ENCODE data around the gene SRPX. TPM values are rescaled to one million over a fixed set of nuclear protein-coding genes. Genes with fewer than 3 reads are reported as not detected.
A peak's percentile ranks its signal among the peaks of the same experiment; 100 is the strongest.

SRPX gene, protein sequence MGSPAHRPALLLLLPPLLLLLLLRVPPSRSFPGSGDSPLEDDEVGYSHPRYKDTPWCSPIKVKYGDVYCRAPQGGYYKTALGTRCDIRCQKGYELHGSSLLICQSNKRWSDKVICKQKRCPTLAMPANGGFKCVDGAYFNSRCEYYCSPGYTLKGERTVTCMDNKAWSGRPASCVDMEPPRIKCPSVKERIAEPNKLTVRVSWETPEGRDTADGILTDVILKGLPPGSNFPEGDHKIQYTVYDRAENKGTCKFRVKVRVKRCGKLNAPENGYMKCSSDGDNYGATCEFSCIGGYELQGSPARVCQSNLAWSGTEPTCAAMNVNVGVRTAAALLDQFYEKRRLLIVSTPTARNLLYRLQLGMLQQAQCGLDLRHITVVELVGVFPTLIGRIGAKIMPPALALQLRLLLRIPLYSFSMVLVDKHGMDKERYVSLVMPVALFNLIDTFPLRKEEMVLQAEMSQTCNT
- total RNA-seq: 43.2 and 51.5 TPM in 2 replicates
- polyA plus RNA-seq (2012): 38.5 TPM

DNA sequence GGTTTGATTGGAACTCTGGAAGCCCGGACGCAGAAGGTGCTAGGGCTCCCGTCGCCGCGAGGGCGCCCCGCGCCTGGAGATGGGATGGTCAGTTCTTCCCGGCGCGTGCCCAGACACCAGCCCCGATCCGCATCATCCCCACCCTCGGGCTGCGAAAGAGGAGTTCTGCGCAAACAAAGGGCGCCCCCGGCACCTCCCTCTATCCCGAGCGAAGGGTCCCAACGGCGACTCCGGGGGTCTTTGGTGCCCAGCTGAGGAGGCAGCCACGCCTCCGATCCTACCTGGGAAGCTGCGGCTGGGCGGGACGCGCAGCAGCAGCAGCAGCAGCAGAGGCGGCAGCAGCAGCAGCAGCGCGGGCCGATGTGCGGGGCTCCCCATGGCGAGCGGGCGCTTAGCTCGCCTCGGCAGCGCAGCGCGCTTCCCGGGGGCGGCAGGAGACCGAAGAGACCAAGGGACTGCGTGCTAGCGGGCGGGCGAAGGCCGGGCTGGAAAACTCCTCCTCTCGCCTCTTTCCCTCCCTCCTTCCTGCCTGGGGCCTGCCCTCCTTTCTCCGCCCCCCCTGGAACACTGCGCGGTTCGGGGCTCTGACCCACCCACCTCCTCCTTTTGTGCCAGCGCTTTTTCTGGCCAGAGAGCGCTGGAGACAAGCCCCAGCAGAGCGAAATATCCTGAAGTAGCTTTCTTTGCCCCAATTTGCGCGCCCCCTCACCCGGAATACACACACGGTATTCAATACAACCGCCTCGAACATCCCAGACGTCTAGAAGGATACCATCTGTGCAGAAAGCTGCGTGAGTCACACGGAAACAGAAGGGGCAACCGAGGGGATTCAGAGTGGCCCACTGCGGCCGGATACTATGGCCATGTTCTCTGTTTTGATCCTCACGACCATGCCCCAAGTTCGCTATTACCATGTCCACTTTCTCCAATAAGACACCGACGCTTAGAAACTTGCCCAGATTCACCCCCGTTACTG, at the start of gene SRPX:
SRPX (minus strand) TSS at position 457 of the 976 bp plus-strand sequence; CDS start at position 378, 79 bp downstream.
- peak; percentile 46 for DNase-seq (ENCODE audit: low read depth)

DNA sequence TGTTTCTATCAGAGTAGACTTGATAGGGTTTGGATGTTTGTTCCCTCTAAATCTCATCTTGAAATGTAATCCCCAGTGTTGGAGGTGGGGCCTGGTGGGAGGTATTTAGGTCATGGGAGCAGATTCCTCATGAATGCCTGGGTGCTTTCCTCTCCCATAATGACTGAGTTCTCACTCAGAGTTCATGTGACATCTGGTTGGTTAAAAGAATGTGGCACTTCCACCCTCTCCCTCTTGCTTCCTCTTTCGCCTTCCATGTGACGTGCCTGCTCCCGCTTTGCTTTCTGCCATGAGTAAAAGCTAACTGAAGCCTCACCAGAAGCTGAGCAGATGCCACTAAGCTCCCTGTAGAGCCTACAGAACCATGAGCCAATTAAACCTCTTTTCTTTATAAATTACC, 47.3 kb upstream of the SRPX start:
- no peak for DNase-seq (ENCODE audit: low read depth)

DNA sequence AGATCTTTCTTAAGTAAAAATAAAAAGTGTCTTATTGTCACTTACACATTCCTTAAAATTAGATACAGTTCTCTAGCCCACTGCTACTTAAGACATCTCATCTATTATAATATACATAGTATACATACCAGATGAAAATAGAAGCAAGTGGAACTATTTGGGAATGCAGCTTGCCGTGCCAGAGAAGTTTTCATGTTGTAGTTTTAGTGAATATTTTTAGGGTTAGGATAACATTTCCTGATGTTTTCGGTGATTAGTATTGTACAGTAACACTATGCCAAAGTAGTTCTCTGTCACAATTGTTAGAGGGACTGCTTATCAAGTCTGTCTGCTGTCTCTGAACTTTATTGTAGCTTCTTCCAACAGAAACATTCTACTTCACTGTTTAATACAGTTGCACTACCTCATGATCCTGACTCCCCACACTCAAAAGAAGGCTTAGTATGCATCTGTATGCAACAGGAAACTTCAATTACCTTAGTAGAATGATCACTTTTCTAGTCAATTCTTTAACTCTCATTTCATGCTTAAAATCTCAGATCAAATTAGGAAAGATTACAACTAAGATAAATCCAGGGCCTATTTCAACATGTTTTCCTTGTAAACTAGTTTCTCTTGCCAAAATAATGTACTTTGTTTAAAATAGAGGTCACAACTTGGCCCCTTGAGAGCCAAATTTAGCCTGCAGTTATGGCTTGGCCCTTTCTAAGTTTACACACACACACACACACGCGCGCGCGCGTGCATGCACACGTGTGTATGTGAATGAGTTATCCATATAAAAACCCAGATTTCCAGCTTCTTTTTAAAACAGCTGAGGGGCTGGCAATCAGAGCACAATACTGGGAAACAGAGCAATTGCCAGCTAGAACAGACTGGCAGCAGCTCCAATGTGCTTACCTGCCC, 42.3 kb upstream of the SRPX start:
- no peak for DNase-seq (ENCODE audit: low read depth)

DNA sequence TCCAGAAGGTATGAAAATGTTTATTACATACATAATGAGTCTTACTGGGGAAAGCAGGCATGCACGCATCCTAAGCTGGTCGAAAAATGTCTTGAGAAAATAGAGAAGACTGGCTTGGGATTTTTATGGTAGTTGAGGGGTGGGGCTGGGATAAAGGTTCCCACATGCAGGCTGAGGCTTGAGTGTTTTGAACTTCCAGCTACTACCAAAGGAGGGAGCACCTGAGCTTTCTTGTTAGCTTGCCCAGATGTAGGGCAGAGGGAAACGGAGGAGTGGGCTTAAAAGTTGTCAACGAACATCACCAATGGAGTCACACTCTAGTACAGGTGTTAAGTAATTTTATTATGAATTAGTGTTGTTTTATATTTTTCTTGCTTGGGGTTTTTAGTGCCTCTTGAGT, 39.6 kb upstream of the SRPX start:
- DNase-seq (ENCODE audit: low read depth): no peak

DNA sequence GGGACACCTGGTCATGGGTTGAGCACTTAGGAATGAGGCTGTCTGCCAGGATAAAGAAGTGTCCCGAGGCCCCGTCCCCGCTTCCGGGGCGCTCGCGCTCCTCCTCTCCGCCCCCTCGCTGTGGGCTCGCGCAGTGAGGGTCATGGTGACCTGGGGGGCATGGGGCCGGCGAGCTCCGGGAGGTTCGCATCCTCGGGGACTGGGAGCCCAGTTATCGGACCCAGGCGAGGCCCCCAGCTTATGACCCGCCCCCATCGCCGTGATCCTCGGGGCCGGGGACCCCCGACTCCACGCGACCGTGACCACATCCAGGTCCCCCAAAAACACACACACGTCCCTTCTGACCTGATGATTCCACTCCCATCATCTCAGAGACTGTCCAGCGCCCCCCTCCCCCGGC, 35.3 kb upstream of the SRPX start:
- no peak for DNase-seq (ENCODE audit: low read depth)

DNA sequence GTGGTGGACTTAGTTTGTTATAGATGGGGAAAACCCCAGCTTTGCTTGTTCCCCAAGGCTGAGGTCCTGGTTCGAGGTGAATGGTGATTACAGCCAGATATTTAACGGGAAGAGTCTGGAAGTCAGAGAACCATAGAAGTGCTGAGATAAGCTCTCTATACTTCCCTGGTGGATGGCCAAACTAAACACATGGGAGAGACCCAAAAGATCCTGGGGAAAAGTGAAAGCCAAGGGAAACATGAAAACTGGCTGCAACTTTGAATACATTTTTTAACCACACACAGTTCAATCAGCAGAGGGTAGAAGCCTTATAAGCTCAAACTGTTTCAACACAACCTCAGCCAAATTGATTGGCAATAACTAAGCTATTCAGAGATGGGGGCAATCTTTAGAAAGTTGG, 29.3 kb upstream of the SRPX start:
- DNase-seq (ENCODE audit: low read depth): no peak

DNA sequence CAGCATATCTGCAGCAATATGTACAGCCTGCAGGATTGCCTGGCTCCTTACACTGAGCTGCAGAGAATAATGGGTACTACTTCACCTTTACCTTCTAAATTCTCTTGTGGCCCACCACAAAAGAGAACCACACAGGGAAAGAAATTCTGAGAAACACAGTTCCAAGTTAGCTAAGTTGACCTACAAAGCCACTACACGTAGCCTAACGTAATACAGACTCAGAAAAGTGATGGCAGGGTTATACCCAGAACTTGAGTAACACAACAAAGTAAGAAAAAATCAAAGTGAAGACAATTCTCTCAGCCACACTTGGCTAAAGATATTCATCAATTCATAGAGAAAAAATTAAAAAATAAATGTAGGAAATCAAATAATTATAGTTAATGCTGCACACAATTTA, 26.4 kb upstream of the SRPX start:
- DNase-seq (ENCODE audit: low read depth): no peak

DNA sequence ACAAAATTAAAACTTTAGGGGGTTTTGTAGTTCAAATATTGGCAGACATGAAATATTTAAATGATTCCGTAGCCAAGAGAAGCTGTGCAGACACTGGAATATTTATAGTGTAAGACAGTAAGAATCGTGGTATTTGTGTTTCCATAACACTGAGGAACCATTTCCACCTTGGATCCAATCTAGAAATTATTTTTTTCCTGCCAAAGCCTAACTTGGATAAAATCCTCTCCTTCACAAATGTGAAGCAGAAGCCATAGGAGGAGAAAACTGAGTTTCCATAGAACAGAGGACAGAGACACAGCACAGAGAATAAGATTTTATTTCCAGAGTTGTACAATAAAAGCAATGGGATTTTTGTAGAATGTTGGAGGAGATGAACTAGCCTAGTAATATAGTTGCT, 19.9 kb upstream of the SRPX start:
- DNase-seq (ENCODE audit: low read depth): no peak

DNA sequence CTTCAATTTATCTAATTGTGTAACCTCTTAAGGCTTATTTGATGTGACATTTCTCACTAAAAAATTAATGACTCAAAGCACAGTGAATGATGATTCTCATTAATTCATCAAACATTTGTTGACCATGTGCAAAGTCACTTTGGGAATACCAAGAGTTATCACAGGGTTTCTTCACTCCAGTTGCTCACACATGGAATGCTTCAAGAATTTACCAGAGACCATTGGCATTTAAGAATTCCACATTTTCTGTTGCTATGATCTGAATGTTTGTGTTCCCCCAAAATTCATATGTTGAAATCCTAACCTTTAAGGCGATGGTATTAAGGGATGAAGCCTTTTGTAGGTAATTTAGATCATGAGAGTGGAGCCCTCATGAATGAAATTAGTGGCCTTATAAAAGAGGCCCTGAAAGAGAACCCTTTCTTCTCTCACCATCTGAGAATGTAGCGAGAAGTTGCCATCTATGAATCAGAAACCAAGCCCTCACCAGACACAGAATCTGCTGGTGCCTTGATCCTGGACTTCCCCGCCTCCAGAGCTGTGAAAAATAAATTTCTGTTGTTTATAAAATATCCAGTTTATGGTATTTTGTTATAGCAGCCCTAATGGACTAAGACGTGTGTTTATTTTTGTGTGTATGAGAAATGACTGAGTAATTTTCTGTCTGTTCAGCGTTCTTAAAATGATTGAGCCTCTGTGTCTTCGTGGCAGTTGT, 16.4 kb upstream of the SRPX start:
- peak; percentile 55 for DNase-seq (ENCODE audit: low read depth)

DNA sequence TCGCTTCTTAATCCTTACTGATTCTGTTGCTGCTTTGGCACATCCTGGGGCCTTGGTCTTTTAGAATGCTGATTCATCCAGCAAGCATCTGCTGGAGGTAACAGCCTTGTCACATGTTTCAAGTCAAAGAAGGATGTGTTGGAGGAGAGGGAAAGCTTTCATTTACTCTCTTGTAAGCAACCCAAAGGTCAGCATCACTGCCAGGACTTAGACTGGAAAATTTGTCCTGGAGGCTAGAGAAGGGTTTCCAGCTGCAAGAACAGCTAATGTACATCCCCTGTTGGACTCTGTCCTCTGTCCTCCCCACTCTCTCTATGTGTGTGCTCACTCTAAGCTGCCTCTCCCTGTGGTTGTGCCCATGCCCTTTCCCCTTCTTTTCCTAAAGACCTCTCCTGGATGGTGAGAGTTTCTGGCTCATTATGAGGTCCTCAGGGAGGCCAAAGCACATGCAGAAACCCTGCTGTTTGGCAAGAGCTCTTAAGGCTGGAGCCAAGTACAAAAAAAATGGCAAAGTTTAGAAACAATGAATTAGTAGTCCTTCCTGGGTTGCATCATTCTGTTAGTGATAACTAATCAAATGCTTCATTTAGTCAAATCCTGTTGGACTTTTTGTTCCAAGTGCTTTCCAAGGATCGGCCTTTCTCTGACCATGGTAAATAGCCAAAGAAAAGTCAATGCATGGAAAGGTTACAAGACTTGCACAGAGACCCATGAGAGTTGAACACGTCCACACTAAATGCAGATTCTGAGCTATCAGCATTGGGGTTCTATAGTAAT, 13.4 kb upstream of the SRPX start:
- DNase-seq (ENCODE audit: low read depth): peak; percentile 73

DNA sequence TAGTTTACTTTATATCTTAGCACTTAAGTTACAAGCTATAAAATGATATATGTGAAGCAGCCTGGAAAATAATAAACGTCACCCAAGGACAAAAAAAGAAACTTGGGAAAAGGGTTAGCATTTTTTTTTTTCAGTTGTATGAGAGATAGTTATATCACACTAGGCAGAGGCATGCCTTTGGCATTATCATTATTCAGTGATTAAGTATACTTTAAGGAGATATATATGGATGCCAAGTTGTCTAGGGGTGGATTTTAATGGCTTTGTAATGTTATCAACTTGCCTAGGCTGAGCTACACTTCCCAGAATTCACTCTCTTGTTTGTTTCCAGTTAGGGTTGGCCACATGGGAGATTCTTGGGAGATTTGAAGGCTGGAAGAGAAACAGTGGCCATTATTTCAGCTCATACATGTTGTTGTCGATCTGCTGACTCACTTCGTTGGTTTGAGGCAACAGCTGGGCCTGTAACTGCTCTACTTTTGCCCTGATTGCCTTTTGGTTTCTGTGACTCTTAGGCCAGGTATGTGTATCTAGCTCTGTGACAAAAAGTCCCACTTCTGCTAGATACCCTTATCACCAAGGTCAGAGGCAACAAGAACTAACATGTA, 11.5 kb upstream of the SRPX start:
- DNase-seq (ENCODE audit: low read depth): peak; percentile 85

DNA sequence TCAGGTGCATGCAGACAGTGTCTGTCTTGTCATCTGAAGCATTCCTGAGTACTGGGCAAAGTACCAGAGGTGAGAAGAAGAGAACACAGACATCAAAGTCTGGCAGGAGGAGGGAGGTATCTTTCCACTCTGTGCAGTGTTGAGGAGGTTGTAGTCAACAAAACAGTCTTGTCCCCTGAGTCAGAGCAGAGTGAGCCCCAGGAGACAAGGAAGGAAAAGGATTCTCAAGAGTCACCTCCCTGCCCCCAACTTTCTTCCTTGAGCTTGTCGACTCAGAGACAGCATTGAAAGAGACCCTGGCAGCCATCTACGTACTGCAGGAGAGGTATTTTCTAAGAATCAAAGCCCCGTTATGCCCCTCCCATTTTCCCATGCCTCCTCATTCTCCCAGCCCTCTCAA, 4.4 kb upstream of the SRPX start:
- DNase-seq (ENCODE audit: low read depth): no peak

DNA sequence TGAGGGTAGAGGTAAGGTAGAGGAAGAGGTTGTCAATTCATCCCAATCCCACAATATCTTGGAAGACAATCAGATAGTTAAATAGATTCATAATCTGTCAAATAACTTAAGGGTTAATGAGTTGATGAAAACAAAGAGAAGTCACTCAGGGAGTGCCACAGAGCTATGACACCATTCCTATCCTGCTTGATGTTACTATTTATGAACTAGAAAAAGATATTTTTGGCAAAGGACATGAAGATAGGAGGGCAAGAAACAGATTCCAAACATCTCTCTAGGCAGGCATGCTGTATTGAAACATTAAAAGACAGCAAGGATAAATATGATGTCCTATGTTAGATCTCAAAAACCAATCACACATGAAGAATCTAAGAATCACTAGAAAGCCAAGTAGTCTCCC, 3.5 kb upstream of the SRPX start:
- DNase-seq (ENCODE audit: low read depth): no peak

DNA sequence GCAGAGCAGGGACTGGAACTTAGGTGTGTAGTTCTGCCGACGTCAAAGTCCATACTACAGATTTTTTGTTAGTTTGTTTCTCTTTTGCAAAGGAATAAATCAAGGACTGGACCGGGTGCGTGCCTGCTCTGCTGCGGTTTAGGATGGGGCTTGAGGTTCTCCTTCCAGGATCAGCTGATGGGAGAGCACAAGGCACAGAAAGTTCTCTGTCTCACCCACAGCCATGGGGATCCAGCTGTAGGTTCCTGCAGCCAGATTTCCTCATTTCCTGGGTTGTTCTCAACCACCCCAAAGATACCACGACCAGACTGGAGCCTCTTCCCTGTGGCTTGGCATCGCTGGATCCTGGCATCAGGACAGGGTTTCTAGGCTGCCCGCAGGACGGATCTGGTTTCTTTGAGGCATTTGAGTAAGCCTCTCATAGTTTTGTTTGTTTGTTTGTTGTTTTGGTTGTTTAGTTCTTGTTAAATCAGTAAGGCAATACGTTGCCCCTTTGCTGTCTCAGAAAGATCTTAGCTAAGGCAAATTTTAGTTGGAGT, 789 bp upstream of the SRPX start:
- DNase-seq (ENCODE audit: low read depth): no peak

DNA sequence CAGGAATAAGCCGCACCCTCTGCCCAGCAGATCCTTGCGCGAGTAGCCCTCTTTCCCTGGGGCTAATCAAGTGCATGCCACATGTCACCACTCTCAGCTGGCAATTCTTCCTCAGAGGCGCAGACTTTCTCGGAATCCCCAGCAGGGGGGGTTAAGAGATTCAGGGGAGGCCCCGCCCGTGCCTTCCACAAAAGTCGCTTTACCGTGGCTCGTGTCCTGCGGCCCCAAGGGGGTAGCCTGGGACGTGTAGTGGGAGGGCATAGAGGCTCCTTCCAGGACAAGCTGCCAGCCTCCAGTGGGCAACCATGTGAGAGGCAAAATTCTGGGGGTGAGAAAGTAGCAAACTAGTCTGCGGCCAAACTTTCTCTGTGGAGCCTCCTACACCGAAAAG, 652 bp downstream of the SRPX start:
- DNase-seq (ENCODE audit: low read depth): peak; percentile 82

DNA sequence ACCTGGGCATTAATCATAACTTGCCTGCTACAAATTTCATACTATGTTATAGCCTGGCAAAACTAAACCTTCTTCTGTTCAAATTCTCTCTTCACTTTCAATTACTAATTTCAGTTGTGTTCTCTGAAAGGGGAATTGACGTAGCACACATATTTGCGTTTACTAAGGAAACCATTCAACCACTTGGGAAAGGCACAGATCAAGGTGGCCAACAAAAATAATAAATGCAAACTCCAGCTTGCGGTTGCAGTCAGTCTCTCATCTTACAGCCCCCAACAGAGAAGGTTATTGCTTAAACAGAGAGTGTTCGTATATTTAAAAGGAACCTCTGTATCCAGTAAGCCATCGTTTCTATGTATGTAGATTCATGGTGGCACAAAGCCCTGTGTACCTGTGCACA, 4.0 kb downstream of the SRPX start:
- DNase-seq (ENCODE audit: low read depth): no peak

DNA sequence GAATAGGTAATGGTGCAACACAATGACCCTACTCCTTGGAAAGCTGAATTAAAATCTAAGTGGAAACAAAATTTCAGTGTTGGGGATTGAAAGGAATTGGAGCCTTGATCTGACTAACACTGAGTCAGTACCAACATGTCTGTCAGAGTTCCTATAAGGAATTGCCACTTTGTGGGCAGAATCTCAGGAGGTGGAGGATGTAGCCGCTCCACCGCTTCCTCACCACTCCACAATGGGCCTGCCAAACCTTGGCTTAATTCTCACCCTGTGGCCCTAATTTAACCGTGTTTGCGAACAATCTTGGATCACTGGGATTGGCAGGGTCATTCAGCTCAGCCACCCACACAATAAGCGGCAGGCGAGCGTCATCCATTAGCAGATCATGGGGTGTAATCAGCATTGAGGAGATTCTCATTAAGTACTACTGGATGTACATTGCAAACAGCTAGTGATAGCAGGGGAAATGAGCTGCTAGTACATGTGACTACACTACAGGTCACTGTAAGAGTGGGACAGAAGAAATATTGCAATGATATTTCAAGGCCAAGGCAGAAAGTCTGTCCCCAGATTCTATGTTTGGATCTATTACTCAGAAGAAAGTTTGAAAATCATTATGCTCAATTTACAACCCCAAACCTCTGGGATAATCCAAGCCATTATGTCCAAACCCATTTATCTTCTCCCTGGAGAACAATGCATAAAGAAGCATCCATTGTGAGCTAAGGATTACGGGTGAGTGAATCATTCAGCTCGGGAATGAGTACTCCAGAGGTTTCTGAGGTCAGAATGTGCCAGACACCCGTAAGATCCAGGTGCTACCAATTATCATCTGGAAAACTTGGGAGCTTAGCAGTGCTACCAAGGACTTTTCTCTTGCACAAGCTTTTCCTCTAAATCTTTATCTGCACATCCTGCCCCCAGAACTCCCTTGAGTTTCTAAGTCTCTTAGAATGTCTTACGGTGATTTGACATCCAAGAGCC, 5.8 kb downstream of the SRPX start:
- DNase-seq (ENCODE audit: low read depth): no peak

DNA sequence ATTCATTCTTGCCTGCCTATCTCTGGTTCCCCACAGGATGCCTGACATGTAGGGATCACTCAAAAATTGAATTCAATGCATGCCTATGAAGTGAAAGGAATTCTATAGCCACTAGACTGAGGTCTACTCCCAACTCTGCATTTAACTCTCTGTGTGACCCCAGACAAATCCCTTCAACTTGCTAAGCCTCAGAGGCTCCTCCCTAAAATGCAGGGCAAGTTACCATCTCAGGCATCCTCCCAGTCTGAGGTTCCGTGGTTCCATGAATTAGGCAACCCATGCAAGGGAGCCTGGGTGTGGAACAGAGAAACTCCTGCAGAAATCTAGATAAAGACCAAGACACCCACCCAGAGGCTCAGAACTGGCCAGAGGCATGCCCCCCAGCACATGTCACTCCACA, 6.6 kb downstream of the SRPX start:
- DNase-seq (ENCODE audit: low read depth): no peak

All from myocyte (in vitro differentiated cells).